Choroid plexus epithelial cell (primary cell): Measurements from ENCODE around the gene KCNMA1.

Source experiments
- DNase-seq: peaks from one replicate; pipeline ENCODE4 v3.0.0-alpha.2; 2010; ENCODE audit warnings: low read depth
- H3K4me3 ChIP-seq: 2 replicates; pipeline ENCODE4 v1.5.1; 2011; ENCODE audit warnings: low read depth, mild to moderate bottlenecking, control low read depth, low read length, moderate library complexity
- CTCF ChIP-seq: conservative IDR thresholded peaks from 2 replicates; pipeline ENCODE4 v1.5.1; 2011; ENCODE audit warnings: low read depth, mild to moderate bottlenecking, control low read depth, inconsistent platforms, low read length, moderate library complexity

KCNMA1 gene

GRCh38 chr10:77079592-77080300, 557.9 kb downstream of the KCNMA1 start:
- H3K4me3 ChIP-seq: no peak overlapping the region
- no peak for DNase-seq
- TF ChIP-seq CTCF: no peak

GRCh38 chr10:77077316-77077945, 560.2 kb downstream of the KCNMA1 start:
- no peak for DNase-seq
- H3K4me3 ChIP-seq: no peak overlapping the region
- no peak for TF ChIP-seq CTCF

GRCh38 chr10:77075926-77076325, 561.7 kb downstream of the KCNMA1 start:
- DNase-seq: no peak
- H3K4me3 ChIP-seq: no peak overlapping the region
- TF ChIP-seq CTCF: no peak

- no peak for TF ChIP-seq CTCF
Measured at GRCh38 chr10:77074104-77074624, 563.4 kb downstream of the KCNMA1 start.

GRCh38 chr10:77073663-77073960, 564.0 kb downstream of the KCNMA1 start:
- no peak for DNase-seq
- no peak for TF ChIP-seq CTCF
- no peak overlapping the region for H3K4me3 ChIP-seq

More at GRCh38 chr10:77074104-77074624, 563.4 kb downstream of the KCNMA1 start:
- DNase-seq: no peak
- H3K4me3 ChIP-seq: no peak overlapping the region

GRCh38 chr10:77072836-77073662, 564.6 kb downstream of the KCNMA1 start:
- TF ChIP-seq CTCF: no peak
- no peak overlapping the region for H3K4me3 ChIP-seq
- DNase-seq: peak; percentile 4
